A549 (cell line): ENCODE data around the gene SRCAP. TPM values are rescaled to one million over a fixed set of nuclear protein-coding genes. Genes with fewer than 3 reads are reported as not detected.
A peak's percentile ranks its signal among the peaks of the same experiment; 100 is the strongest.

Experiments used
- BCL3 ChIP-seq: fragments of >200 bp; sonication (Bioruptor Twin); formaldehyde crosslinking; IDR thresholded peaks from 3 replicates; pipeline ENCODE4 v1.6.1; 2016
- BHLHE40 ChIP-seq: IDR thresholded peaks from 2 replicates; pipeline ENCODE4 v1.6.1; 2012; ENCODE audit warnings: low read depth, low read length, inconsistent platforms
- CBX2 ChIP-seq: fragments of 200-600 bp; sonication (generic); IDR thresholded peaks from 2 replicates; pipeline ENCODE4 v1.6.1; 2016; ENCODE audit warnings: low read depth, mild to moderate bottlenecking, borderline replicate concordance
- CBX8 ChIP-seq: fragments of 200-600 bp; sonication (generic); IDR thresholded peaks from 2 replicates; pipeline ENCODE4 v1.6.1; 2016
- CHD4 ChIP-seq: fragments of 200-600 bp; sonication (generic); IDR thresholded peaks from 2 replicates; pipeline ENCODE4 v1.6.1; 2016; ENCODE audit warnings: antibody characterized with exemption, mild to moderate bottlenecking, borderline replicate concordance
- E2F6 ChIP-seq: IDR thresholded peaks from 2 replicates; pipeline ENCODE4 v1.6.1; 2012; ENCODE audit warnings: low read depth, borderline replicate concordance
- EHMT2 ChIP-seq: fragments of 200-600 bp; sonication (generic); IDR thresholded peaks from 2 replicates; pipeline ENCODE4 v1.6.1; 2016; ENCODE audit warnings: antibody characterized with exemption, low read depth, mild to moderate bottlenecking, moderate library complexity
- ELK1 ChIP-seq: fragments of 150-350 bp; IDR thresholded peaks from 2 replicates; pipeline ENCODE4 v1.6.1; 2014; ENCODE audit warnings: low read depth, mild to moderate bottlenecking, low read length
- EP300 ChIP-seq, 2 experiments: fragments of >200 bp; sonication (Bioruptor Twin); formaldehyde crosslinking; IDR thresholded peaks; 2 replicates in 1 of 2; 3 replicates in 1 of 2; pipeline ENCODE4 v1.6.1; 2016 to 2017
- FOSB ChIP-seq: fragments of 250-450 bp; sonication (Bioruptor Pico); IDR thresholded peaks from 2 replicates; pipeline ENCODE4 v1.5.0; 2020; ENCODE audit warnings: mild to moderate bottlenecking, moderate library complexity
- FOSL2 ChIP-seq, 2 experiments: fragments of 450-650 bp in 1 of 2; fragments of >200 bp in 1 of 2; sonication (Bioruptor Twin) in 1 of 2; formaldehyde crosslinking; IDR thresholded peaks; 2 replicates each; pipeline versions ENCODE4 v1.5.0 to v1.6.1; 2016 to 2020; ENCODE audit warnings: mild to moderate bottlenecking in 1 of 2, moderate library complexity in 1 of 2
- GATA3 ChIP-seq: IDR thresholded peaks from 2 replicates; pipeline ENCODE4 v1.6.1; 2012; ENCODE audit warnings: borderline replicate concordance
- HDAC2 ChIP-seq: fragments of 200-600 bp; sonication (generic); IDR thresholded peaks from 2 replicates; pipeline ENCODE4 v1.6.1; 2016
- HES2 ChIP-seq: fragments of >200 bp; sonication (Bioruptor Twin); formaldehyde crosslinking; IDR thresholded peaks from 2 replicates; pipeline ENCODE4 v1.6.1; 2016
- HEYL ChIP-seq: fragments of 250-450 bp; sonication (Bioruptor Pico); IDR thresholded peaks from 2 replicates; pipeline ENCODE4 v1.8.0; 2021; ENCODE audit warnings: mild to moderate bottlenecking, moderate library complexity
- HMGXB4 ChIP-seq: fragments of 250-450 bp; sonication (Bioruptor Pico); IDR thresholded peaks from 2 replicates; pipeline ENCODE4 v1.5.0; 2021; ENCODE audit warnings: mild to moderate bottlenecking, moderate library complexity, borderline replicate concordance
- HOXB5 ChIP-seq: fragments of 250-450 bp; sonication (Bioruptor Pico); IDR thresholded peaks from 2 replicates; pipeline ENCODE4 v1.5.0; 2020; ENCODE audit warnings: mild to moderate bottlenecking, moderate library complexity
- JUNB ChIP-seq: fragments of >200 bp; sonication (Bioruptor Twin); formaldehyde crosslinking; IDR thresholded peaks from 2 replicates; pipeline ENCODE4 v1.6.1; 2016
- KDM5A ChIP-seq: fragments of 200-600 bp; sonication (generic); IDR thresholded peaks from 2 replicates; pipeline ENCODE4 v1.6.1; 2016; ENCODE audit warnings: antibody characterized with exemption, mild to moderate bottlenecking
- MAFK ChIP-seq: fragments of 450-650 bp; IDR thresholded peaks from 2 replicates; pipeline ENCODE4 v1.6.1; 2014; ENCODE audit not compliant: partially characterized antibody
- MAX ChIP-seq: IDR thresholded peaks from 2 replicates; pipeline ENCODE4 v1.6.1; 2012
- MYC ChIP-seq: IDR thresholded peaks from 2 replicates; pipeline ENCODE4 v1.6.1; 2012; ENCODE audit warnings: mild to moderate bottlenecking, inconsistent platforms, low read length, improper control_type of control experiment, borderline replicate concordance
- NFE2L2 ChIP-seq: fragments of 150-350 bp; conservative IDR thresholded peaks from 2 replicates; pipeline ENCODE4 v1.6.1; 2014; ENCODE audit warnings: low read length
- NPAS2 ChIP-seq: fragments of 250-450 bp; sonication (Bioruptor Pico); IDR thresholded peaks from 2 replicates; pipeline ENCODE4 v1.8.0; 2022; ENCODE audit warnings: mild to moderate bottlenecking, moderate library complexity, borderline replicate concordance
- PBX3 ChIP-seq: IDR thresholded peaks from 2 replicates; pipeline ENCODE4 v1.6.1; 2012
- PHF8 ChIP-seq: fragments of 200-600 bp; sonication (generic); IDR thresholded peaks from 2 replicates; pipeline ENCODE4 v1.6.1; 2016; ENCODE audit warnings: low read depth, mild to moderate bottlenecking, antibody characterized with exemption, moderate library complexity, borderline replicate concordance
- RARB ChIP-seq: fragments of 250-450 bp; sonication (Bioruptor Pico); IDR thresholded peaks from 2 replicates; pipeline ENCODE4 v1.8.0; 2021; ENCODE audit warnings: mild to moderate bottlenecking, moderate library complexity
- RCOR1 ChIP-seq: fragments of 150-350 bp; IDR thresholded peaks from 2 replicates; pipeline ENCODE4 v1.6.1; 2014; ENCODE audit warnings: antibody characterized with exemption, low read length, low read depth
- RFX5 ChIP-seq: fragments of 450-650 bp; IDR thresholded peaks from 2 replicates; pipeline ENCODE4 v1.7.1; 2014; ENCODE audit warnings: antibody characterized with exemption, mild to moderate bottlenecking, moderate library complexity
- RNF2 ChIP-seq: fragments of 200-600 bp; sonication (generic); IDR thresholded peaks from 2 replicates; pipeline ENCODE4 v1.6.1; 2016; ENCODE audit warnings: low read depth, mild to moderate bottlenecking, antibody characterized with exemption, moderate library complexity, borderline replicate concordance
- SMC3 ChIP-seq: fragments of >200 bp; sonication (Bioruptor Twin); formaldehyde crosslinking; IDR thresholded peaks from 3 replicates; pipeline ENCODE4 v1.6.1; 2018; ENCODE audit warnings: inconsistent platforms
- TFCP2L1 ChIP-seq: fragments of 250-450 bp; sonication (Bioruptor Pico); IDR thresholded peaks from 2 replicates; pipeline ENCODE4 v1.5.0; 2021; ENCODE audit warnings: mild to moderate bottlenecking
- TP53 ChIP-seq: fragments of 250-450 bp; sonication (Bioruptor Pico); IDR thresholded peaks from 2 replicates; pipeline ENCODE4 v1.5.0; 2021; ENCODE audit warnings: mild to moderate bottlenecking, moderate library complexity
- ZC3H11A ChIP-seq: fragments of 450-650 bp; IDR thresholded peaks from 2 replicates; pipeline ENCODE4 v1.6.1; 2014; ENCODE audit warnings: antibody characterized with exemption, mild to moderate bottlenecking
- ZFP36 ChIP-seq: fragments of 450-650 bp; IDR thresholded peaks from 2 replicates; pipeline ENCODE4 v1.6.1; 2014; ENCODE audit warnings: borderline replicate concordance; ENCODE audit not compliant: partially characterized antibody
- ZNF302 ChIP-seq: fragments of 250-450 bp; sonication (Bioruptor Pico); IDR thresholded peaks from 2 replicates; pipeline ENCODE4 v1.9.0; 2021; ENCODE audit warnings: inconsistent platforms, mild to moderate bottlenecking, moderate library complexity
- ZSCAN20 ChIP-seq: fragments of 250-450 bp; sonication (Bioruptor Pico); IDR thresholded peaks from 2 replicates; pipeline ENCODE4 v1.8.0; 2022; ENCODE audit warnings: mild to moderate bottlenecking, moderate library complexity
- polyA plus RNA-seq, 4 experiments: library from polyadenylated mRNA; depleted of rRNA in 3 of 4; stranded (reverse); fragments of >200 nt; fragmentation: RNase III in 1 of 4; extraction: RNeasy Plus Mini Kit Qiagen cat#74134 plus additional on column Dnase treatment in 1 of 4; gene quantifications; 2 replicates in 3 of 4; 3 replicates in 1 of 4; pipeline ENCODE4 v1.2.3, GENCODE V29; 2011 to 2017

The SRCAP gene
- polyA plus RNA-seq, 2 of the 4 experiments (the other 2 are of a cell fraction), result 6.2 to 19.9 TPM

GRCh38 chr16:30775392-30776188 is 76.6 kb downstream of the SRCAP start (continued):
- TF ChIP-seq ELK1, result no peak
- TF ChIP-seq SMC3, result no peak
- TF ChIP-seq FOSL2 (IDR thresholded peaks at IDR 0.05), result no peak
- 0 out of 2 replicates have a peak, but pooled peaks have one; percentile 2 for TF ChIP-seq FOSL2 (CRISPR knock-in tag; IDR thresholded peaks at IDR 0.05)
- TF ChIP-seq ZFP36, result no peak
- TF ChIP-seq BCL3, result peak; percentile 66; the same call in 2 of the 3 replicates
- TF ChIP-seq EP300 (IDR thresholded peaks at IDR 0.05), result no peak
- no peak for TF ChIP-seq NPAS2 (CRISPR knock-in tag)
- TF ChIP-seq ZSCAN20 (CRISPR knock-in tag), result no peak
- peak; percentile 91; the same call in 1 of the 2 replicates for TF ChIP-seq MYC
- TF ChIP-seq HMGXB4 (CRISPR knock-in tag), result 0 out of 2 replicates have a peak, but pooled peaks have one; percentile 27
- no peak for TF ChIP-seq FOSB (CRISPR knock-in tag)
- no peak for TF ChIP-seq RFX5
- TF ChIP-seq JUNB, result no peak
- no peak for TF ChIP-seq BHLHE40
- 0 out of 2 replicates have a peak, but pooled peaks have one; percentile 38 for TF ChIP-seq TP53 (CRISPR knock-in tag)
- TF ChIP-seq EHMT2, result no peak
- TF ChIP-seq PHF8, result peak; percentile 65
- TF ChIP-seq E2F6, result peak; percentile 84; the same call in 1 of the 2 replicates
- TF ChIP-seq GATA3, result peak; percentile 50; the same call in 1 of the 2 replicates
- no peak for TF ChIP-seq NFE2L2
- TF ChIP-seq RARB (CRISPR knock-in tag), result 0 out of 2 replicates have a peak, but pooled peaks have one; percentile 27
- TF ChIP-seq MAFK, result no peak
- no peak for TF ChIP-seq HEYL (CRISPR knock-in tag)
- TF ChIP-seq ZNF302 (CRISPR knock-in tag), result no peak
- no peak; the same call in 1 of the 2 replicates for TF ChIP-seq HOXB5 (CRISPR knock-in tag)
- TF ChIP-seq KDM5A, result no peak
- no peak for TF ChIP-seq TFCP2L1 (CRISPR knock-in tag)
- no peak for TF ChIP-seq ZC3H11A
- TF ChIP-seq PBX3, result peak; percentile 67
- TF ChIP-seq HES2, result no peak
- TF ChIP-seq CBX8, result no peak
- 0 out of 2 replicates have a peak, but pooled peaks have one; percentile 31 for TF ChIP-seq HDAC2
- TF ChIP-seq CBX2, result no peak
- peak; percentile 75 for TF ChIP-seq MAX
- no peak; the same call in 1 of the 2 replicates for TF ChIP-seq RNF2
- TF ChIP-seq CHD4, result no peak
- no peak for TF ChIP-seq RCOR1
